GM12878 (cell line): ENCODE results near the gene SYNGAP1. TPM values are rescaled to one million over a fixed set of nuclear protein-coding genes. Genes with fewer than 3 reads are reported as not detected.

Experiments
- CHD4 ChIP-seq: fragments of 200-600 bp; sonication (generic); IDR thresholded peaks from 2 replicates; pipeline ENCODE4 v1.6.1; 2016; ENCODE audit warnings: mild to moderate bottlenecking
- CREB1 ChIP-seq: IDR thresholded peaks from 2 replicates; pipeline ENCODE4 v1.6.1; 2012; ENCODE audit warnings: low read depth, mild to moderate bottlenecking, inconsistent platforms
- EED ChIP-seq: sonication (generic); IDR thresholded peaks from 2 replicates; pipeline ENCODE4 v1.6.1; 2016; ENCODE audit warnings: antibody characterized with exemption, low read depth
- EGR1 ChIP-seq, 2 experiments: IDR thresholded peaks; 1 replicate in 1 of 2; 2 replicates in 1 of 2; pipeline ENCODE4 v1.6.1; 2011 to 2012; ENCODE audit warnings: low read depth in 2 of 2, low read length in 2 of 2, borderline replicate concordance in 1 of 2, mild to moderate bottlenecking in 1 of 2, moderate library complexity in 1 of 2
- EZH2 ChIP-seq: IDR thresholded peaks from 2 replicates; pipeline ENCODE4 v1.6.1; 2012; ENCODE audit warnings: low read depth, mild to moderate bottlenecking, control low read depth, inconsistent platforms, low read length, borderline replicate concordance; ENCODE audit not compliant: control insufficient read depth
- FOXM1 ChIP-seq: IDR thresholded peaks from 2 replicates; pipeline ENCODE4 v1.6.1; 2012; ENCODE audit warnings: low read depth, mild to moderate bottlenecking, inconsistent platforms, low read length, moderate library complexity
- GATAD2B ChIP-seq: fragments of 450-650 bp; conservative IDR thresholded peaks from 2 replicates; pipeline ENCODE4 v1.6.1; 2017; ENCODE audit warnings: low read depth, mild to moderate bottlenecking, moderate library complexity
- MTA2 ChIP-seq: fragments of 450-650 bp; IDR thresholded peaks from 2 replicates; pipeline ENCODE4 v1.6.1; 2016; ENCODE audit warnings: low read depth, mild to moderate bottlenecking, moderate library complexity
- NFIC ChIP-seq: IDR thresholded peaks from 2 replicates; pipeline ENCODE4 v1.6.1; 2012; ENCODE audit warnings: low read depth, mild to moderate bottlenecking, inconsistent platforms, low read length, moderate library complexity
- NFXL1 ChIP-seq: fragments of 450-650 bp; IDR thresholded peaks from 2 replicates; pipeline ENCODE4 v1.6.1; 2017; ENCODE audit warnings: antibody characterized with exemption, mild to moderate bottlenecking, borderline replicate concordance
- PAX8 ChIP-seq: fragments of 450-650 bp; IDR thresholded peaks from 2 replicates; pipeline ENCODE4 v1.6.1; 2017; ENCODE audit warnings: mild to moderate bottlenecking, moderate library complexity
- POLR2A ChIP-seq: IDR thresholded peaks from 2 replicates; pipeline ENCODE4 v1.6.1; 2011; ENCODE audit warnings: low read depth, mild to moderate bottlenecking, low read length
- ZNF217 ChIP-seq: fragments of 450-650 bp; IDR thresholded peaks from 2 replicates; pipeline ENCODE4 v1.6.1; 2017; ENCODE audit warnings: antibody characterized with exemption, mild to moderate bottlenecking
- ZNF274 ChIP-seq: IDR thresholded peaks from one replicate; pipeline ENCODE4 v1.8.0; 2011; ENCODE audit not compliant: insufficient read length, insufficient read depth
- ZNF384 ChIP-seq: IDR thresholded peaks from 2 replicates; pipeline ENCODE4 v1.6.1; 2012; ENCODE audit warnings: low read depth, mild to moderate bottlenecking, low read length, improper control_type of control experiment, borderline replicate concordance
- ZZZ3 ChIP-seq: IDR thresholded peaks from 2 replicates; pipeline ENCODE4 v1.6.1; 2011; ENCODE audit warnings: low read depth; ENCODE audit not compliant: control insufficient read depth, insufficient read length
- polyA plus RNA-seq, 11 experiments: library from polyadenylated mRNA; depleted of rRNA in 4 of 11; unstranded in 6 of 11; stranded (reverse) in 5 of 11; fragments of >200 nt; fragmentation: Nextera tagmentation in 4 of 11; fragmentation: Illumina TruSeq in 1 of 11; extraction: Ambion mirVana in 4 of 11; extraction: Trizol in 1 of 11; gene quantifications; 1 replicate in 1 of 11; 2 replicates in 10 of 11; pipeline versions ENCODE4 v1.2.1 to v1.2.3, GENCODE V29; 2011 to 2016; ENCODE audit warnings: inconsistent platforms in 2 of 11, missing spikeins in 2 of 11, low read depth in 1 of 11
- total RNA-seq, 4 experiments: library from RNA; depleted of rRNA in 3 of 4; stranded (reverse); fragments of >200 nt in 3 of 4; fragmentation: Illumina TruSeq in 1 of 4; extraction: Trizol in 1 of 4; gene quantifications; 2 replicates each; pipeline versions ENCODE4 v1.2.1 to v1.2.3, GENCODE V29; 2013 to 2021
- TF ChIP-seq, protein P1 (sequence below): fragments of 450-650 bp; formaldehyde crosslinking; IDR thresholded peaks from 2 replicates; pipeline ENCODE4 v1.4.0; 2022; ENCODE audit warnings: mild to moderate bottlenecking, moderate library complexity
- TF ChIP-seq, protein P2 (sequence below): fragments of 450-650 bp; IDR thresholded peaks from 2 replicates; pipeline ENCODE4 v1.6.1; 2017; ENCODE audit warnings: borderline replicate concordance
- TF ChIP-seq, protein P3 (sequence below): fragments of 450-650 bp; IDR thresholded peaks from 2 replicates; pipeline ENCODE4 v1.6.1; 2017; ENCODE audit warnings: antibody characterized with exemption, mild to moderate bottlenecking, moderate library complexity
- TF ChIP-seq, protein P4 (sequence below): IDR thresholded peaks from 2 replicates; pipeline ENCODE4 v1.6.1; 2011; ENCODE audit warnings: borderline replicate concordance, low read depth, mild to moderate bottlenecking, moderate library complexity, low read length; ENCODE audit not compliant: insufficient read depth, poor library complexity, severe bottlenecking
- TF ChIP-seq, protein P5 (sequence below): fragments of 450-650 bp; IDR thresholded peaks from 2 replicates; pipeline ENCODE4 v1.6.1; 2014; ENCODE audit warnings: mild to moderate bottlenecking

SYNGAP1 gene
- total and polyA plus RNA-seq, 10 of the 15 experiments (the other 5 are each of a cell fraction or from before 2014, with no cell fraction given): 0.05 to 9.2 (median 1.2) TPM

DNA sequence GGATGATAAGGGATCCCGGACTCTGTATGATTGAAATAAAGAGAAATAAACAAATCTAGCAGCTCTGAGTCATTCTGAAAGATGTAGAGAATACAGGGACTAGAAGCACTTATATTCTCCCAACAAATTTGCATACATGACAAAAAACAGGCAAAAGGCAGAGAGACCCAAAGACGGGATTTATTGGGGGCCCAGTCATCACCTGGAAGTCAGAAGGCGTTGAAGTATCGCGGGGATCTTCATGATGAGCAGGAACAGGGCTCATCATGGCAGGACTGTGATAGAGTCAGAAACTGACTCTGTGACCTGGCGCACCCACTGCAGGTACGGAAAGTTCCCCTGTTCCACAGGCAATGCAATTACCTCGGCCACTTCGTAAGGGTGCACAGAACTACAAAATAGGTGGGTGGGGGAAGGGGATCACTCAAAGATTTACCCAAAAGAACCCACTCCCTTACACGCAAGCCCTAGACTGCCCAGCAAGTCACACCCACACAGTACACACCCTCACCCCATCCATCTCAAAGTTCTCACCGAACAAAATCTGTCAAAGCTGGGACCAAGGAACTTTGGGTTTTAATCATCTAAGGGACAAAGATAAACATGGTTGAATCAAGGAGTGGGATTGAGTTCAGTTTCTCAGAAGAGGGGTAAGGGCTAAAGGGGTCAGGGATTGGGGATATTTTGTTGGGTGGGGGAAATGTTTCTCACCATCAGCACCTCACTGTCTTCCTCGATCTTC is 3.3 kb upstream of the SYNGAP1 start (continued):
- TF ChIP-seq, protein P1, sequence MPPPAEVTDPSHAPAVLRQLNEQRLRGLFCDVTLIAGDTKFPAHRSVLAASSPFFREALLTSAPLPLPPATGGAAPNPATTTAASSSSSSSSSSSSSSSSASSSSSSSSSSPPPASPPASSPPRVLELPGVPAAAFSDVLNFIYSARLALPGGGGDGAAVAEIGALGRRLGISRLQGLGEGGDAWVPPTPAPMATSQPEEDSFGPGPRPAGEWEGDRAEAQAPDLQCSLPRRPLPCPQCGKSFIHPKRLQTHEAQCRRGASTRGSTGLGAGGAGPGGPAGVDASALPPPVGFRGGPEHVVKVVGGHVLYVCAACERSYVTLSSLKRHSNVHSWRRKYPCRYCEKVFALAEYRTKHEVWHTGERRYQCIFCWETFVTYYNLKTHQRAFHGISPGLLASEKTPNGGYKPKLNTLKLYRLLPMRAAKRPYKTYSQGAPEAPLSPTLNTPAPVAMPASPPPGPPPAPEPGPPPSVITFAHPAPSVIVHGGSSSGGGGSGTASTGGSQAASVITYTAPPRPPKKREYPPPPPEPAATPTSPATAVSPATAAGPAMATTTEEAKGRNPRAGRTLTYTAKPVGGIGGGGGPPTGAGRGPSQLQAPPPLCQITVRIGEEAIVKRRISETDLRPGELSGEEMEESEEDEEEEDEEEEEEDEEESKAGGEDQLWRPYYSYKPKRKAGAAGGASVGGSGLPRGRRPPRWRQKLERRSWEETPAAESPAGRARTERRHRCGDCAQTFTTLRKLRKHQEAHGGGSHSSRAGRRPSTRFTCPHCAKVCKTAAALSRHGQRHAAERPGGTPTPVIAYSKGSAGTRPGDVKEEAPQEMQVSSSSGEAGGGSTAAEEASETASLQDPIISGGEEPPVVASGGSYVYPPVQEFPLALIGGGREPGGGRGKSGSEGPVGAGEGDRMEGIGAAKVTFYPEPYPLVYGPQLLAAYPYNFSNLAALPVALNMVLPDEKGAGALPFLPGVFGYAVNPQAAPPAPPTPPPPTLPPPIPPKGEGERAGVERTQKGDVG (CRISPR knock-in tag): no peak
- TF ChIP-seq CREB1: no peak
- no peak for TF ChIP-seq ZNF217
- TF ChIP-seq, protein P2, sequence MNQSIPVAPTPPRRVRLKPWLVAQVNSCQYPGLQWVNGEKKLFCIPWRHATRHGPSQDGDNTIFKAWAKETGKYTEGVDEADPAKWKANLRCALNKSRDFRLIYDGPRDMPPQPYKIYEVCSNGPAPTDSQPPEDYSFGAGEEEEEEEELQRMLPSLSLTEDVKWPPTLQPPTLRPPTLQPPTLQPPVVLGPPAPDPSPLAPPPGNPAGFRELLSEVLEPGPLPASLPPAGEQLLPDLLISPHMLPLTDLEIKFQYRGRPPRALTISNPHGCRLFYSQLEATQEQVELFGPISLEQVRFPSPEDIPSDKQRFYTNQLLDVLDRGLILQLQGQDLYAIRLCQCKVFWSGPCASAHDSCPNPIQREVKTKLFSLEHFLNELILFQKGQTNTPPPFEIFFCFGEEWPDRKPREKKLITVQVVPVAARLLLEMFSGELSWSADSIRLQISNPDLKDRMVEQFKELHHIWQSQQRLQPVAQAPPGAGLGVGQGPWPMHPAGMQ: no peak
- no peak for TF ChIP-seq EGR1 (IDR thresholded peaks at IDR 0.05; ENCODE audit: borderline replicate concordance in 1 of 2, low read depth in 2 of 2, low read length in 2 of 2)
- TF ChIP-seq, protein P3, sequence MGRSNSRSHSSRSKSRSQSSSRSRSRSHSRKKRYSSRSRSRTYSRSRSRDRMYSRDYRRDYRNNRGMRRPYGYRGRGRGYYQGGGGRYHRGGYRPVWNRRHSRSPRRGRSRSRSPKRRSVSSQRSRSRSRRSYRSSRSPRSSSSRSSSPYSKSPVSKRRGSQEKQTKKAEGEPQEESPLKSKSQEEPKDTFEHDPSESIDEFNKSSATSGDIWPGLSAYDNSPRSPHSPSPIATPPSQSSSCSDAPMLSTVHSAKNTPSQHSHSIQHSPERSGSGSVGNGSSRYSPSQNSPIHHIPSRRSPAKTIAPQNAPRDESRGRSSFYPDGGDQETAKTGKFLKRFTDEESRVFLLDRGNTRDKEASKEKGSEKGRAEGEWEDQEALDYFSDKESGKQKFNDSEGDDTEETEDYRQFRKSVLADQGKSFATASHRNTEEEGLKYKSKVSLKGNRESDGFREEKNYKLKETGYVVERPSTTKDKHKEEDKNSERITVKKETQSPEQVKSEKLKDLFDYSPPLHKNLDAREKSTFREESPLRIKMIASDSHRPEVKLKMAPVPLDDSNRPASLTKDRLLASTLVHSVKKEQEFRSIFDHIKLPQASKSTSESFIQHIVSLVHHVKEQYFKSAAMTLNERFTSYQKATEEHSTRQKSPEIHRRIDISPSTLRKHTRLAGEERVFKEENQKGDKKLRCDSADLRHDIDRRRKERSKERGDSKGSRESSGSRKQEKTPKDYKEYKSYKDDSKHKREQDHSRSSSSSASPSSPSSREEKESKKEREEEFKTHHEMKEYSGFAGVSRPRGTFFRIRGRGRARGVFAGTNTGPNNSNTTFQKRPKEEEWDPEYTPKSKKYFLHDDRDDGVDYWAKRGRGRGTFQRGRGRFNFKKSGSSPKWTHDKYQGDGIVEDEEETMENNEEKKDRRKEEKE: no peak
- TF ChIP-seq FOXM1: no peak
- TF ChIP-seq ZNF384: no peak
- TF ChIP-seq ZZZ3: no peak
- TF ChIP-seq, protein P4, sequence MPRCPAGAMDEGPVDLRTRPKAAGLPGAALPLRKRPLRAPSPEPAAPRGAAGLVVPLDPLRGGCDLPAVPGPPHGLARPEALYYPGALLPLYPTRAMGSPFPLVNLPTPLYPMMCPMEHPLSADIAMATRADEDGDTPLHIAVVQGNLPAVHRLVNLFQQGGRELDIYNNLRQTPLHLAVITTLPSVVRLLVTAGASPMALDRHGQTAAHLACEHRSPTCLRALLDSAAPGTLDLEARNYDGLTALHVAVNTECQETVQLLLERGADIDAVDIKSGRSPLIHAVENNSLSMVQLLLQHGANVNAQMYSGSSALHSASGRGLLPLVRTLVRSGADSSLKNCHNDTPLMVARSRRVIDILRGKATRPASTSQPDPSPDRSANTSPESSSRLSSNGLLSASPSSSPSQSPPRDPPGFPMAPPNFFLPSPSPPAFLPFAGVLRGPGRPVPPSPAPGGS: no peak
- no peak for TF ChIP-seq NFXL1
- no peak for TF ChIP-seq GATAD2B
- TF ChIP-seq MTA2: no peak
- peak; percentile 66 for TF ChIP-seq EED
- no peak for TF ChIP-seq EZH2
- TF ChIP-seq NFIC: no peak
- TF ChIP-seq, protein P5, sequence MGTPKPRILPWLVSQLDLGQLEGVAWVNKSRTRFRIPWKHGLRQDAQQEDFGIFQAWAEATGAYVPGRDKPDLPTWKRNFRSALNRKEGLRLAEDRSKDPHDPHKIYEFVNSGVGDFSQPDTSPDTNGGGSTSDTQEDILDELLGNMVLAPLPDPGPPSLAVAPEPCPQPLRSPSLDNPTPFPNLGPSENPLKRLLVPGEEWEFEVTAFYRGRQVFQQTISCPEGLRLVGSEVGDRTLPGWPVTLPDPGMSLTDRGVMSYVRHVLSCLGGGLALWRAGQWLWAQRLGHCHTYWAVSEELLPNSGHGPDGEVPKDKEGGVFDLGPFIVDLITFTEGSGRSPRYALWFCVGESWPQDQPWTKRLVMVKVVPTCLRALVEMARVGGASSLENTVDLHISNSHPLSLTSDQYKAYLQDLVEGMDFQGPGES: no peak
- TF ChIP-seq ZNF274: no peak
- peak; percentile 63 for TF ChIP-seq POLR2A
- no peak for TF ChIP-seq CHD4
- TF ChIP-seq PAX8: no peak
